IPS DF 19.7 (cell line): ENCODE measurements around the gene CAND2.

Source experiments
- DNase-seq: peaks from one replicate; pipeline ENCODE4 v3.0.0-alpha.2; 2013; ENCODE audit warnings: low read depth, low spot score

The CAND2 gene

GRCh38 chr3:12796171-12797123, at the start of gene CAND2:
Gene CAND2, plus strand, starts transcription at chr3:12796680. Its CDS starts 41 bp downstream, at chr3:12796721.
- DNase-seq = no peak

GRCh38 chr3:12748477-12748876, 48.0 kb upstream of the CAND2 start:
- no peak for DNase-seq

GRCh38 chr3:12750223-12750622, 46.3 kb upstream of the CAND2 start:
- no peak for DNase-seq

- no peak for DNase-seq
Measured at GRCh38 chr3:12750658-12751071, 45.8 kb upstream of the CAND2 start.

- DNase-seq = no peak
Measured at GRCh38 chr3:12751571-12751970, 44.9 kb upstream of the CAND2 start.

- DNase-seq = no peak
Measured at GRCh38 chr3:12752102-12752501, 44.4 kb upstream of the CAND2 start.

- DNase-seq = no peak
Measured at GRCh38 chr3:12752809-12753208, 43.7 kb upstream of the CAND2 start.

GRCh38 chr3:12753275-12754028, 43.0 kb upstream of the CAND2 start:
- no peak for DNase-seq

- no peak for DNase-seq
Measured at GRCh38 chr3:12754313-12754712, 42.2 kb upstream of the CAND2 start.

GRCh38 chr3:12755754-12756153, 40.7 kb upstream of the CAND2 start:
- DNase-seq = no peak

GRCh38 chr3:12756175-12756574, 40.3 kb upstream of the CAND2 start:
- no peak for DNase-seq

- no peak for DNase-seq
Measured at GRCh38 chr3:12756635-12757034, 39.8 kb upstream of the CAND2 start.

- no peak for DNase-seq
Measured at GRCh38 chr3:12758025-12758781, 38.3 kb upstream of the CAND2 start.

- DNase-seq = no peak
Measured at GRCh38 chr3:12759097-12759679, 37.3 kb upstream of the CAND2 start, which contains the start of gene TMEM40. Gene TMEM40, minus strand, starts transcription at chr3:12759259. Its CDS starts 9,427 bp downstream, at chr3:12749832.

GRCh38 chr3:12759693-12760565, 36.6 kb upstream of the CAND2 start:
- no peak for DNase-seq

GRCh38 chr3:12764171-12764776, 32.2 kb upstream of the CAND2 start:
- DNase-seq = no peak

GRCh38 chr3:12766541-12766940, 29.9 kb upstream of the CAND2 start:
- no peak for DNase-seq

GRCh38 chr3:12768579-12769527, 27.6 kb upstream of the CAND2 start:
- no peak for DNase-seq

- no peak for DNase-seq
Measured at GRCh38 chr3:12769761-12770160, 26.7 kb upstream of the CAND2 start.
